GM10847 (cell line): ENCODE measurements around the gene PKN3.
A peak's percentile ranks its signal among the peaks of the same experiment; 100 is the strongest.

Experiments used
- POLR2A ChIP-seq: IDR thresholded peaks from 2 replicates; pipeline ENCODE4 v1.6.1; 2011; ENCODE audit not compliant: insufficient read length; ENCODE audit errors: extremely low read depth

Gene PKN3

DNA sequence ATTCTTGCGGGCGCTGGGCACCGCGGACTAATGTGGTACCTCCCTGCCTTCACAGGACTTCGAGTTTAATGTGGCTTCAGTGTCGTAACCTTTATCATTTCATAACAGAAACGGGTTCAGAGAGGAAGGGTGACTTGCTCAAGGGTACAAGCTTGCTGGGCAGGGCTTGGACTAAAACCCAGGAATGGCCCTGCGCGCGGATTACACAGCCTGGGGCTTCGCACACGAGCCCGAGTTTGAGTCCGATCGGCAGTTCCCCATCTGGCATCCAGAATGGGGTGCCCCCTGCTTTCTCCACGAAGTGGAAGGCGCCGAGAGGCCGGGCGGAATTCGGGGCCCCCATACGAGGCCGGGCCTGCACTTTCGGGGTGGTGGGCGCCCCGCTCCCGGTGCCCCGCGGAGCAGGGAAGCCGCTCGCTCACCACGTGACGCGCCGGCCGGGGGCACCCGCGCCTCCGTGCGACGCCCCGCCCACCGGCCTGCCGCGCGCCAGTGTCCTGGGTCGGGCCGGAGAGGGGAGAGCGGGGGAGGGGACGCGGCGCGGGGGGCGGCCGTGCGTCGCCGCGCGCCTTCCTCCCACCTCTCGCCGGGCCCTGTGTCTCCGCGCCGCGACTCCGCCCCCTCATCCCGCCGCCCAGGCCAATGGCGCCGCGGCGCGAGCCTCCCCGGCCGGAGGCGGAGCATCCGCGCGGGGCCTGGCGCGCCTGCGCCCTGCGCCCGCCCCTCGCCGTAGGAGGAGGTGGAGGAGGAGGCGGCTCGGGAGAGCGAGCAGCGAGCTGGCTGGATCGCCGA is 13.6 kb upstream of the PKN3 start, which contains the start of gene SET:
Gene SET (plus strand): TSS at position 722 of the 792 bp plus-strand sequence. CDS start 361 bp downstream, outside the sequence.
- TF ChIP-seq POLR2A: peak; percentile 83

DNA sequence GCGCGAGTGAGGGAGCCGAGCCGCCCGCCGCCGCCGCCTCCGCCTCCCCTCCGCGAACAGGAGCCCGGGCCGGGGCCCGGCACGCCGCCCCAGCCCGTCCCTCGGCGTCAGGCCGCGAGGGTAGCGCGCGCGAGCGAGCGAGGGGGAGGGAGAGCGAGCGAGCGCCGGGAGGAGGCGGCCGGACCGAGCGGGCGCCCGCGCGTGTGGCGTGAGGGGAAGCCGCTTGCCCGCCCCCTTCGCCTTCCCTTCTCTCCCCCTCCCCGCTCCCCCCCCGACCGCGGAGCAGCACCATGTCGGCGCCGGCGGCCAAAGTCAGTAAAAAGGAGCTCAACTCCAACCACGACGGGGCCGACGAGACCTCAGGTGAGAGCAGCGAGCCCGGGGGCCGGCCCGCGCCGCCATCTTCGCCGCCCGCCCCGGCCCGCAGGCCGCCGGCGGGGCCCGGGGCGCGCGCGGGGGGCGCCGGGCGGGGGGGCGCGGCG is 13.0 kb upstream of the PKN3 start:
- TF ChIP-seq POLR2A: no peak

DNA sequence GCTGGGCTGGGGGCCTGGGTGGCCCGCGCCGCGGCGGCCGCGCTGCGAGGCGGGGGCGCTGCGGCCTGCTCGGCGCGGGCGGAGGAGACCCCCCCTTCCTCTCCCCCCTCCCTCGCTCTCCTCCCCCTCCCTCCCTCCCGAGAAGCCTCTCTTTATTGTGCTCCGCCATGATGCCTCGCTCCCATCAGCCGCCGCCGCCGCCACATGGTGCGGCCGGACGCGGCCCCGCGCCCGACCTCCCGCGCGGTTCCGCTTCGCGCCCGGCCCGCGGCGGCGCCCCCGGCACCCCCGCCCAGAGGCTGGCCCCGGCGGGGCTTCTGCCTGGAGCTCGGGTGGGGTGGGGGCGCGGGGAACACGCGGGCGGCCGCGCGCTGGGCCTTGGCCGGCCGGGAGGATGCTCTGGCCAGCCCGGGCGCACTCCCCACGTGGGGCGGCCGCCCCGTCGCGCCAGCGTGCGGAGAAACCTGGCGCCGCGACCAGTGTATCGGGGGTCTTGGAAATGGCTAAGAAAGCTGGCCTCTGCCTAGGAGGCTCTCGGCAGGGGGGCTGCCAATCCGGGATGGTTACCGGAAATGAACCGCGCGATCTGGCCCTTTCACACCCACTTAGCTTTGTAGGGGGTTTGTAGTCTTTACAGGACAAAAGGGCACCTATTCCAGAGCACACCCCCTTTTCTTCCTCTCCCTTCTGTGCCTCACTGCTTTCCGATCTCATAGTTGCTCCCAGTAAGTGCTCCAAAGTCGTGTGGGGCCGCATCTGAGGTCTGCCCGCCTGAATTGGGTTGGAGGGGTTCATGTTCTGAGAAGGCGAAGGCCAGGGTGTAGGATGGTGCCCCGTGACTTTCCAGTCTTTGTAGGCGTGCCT is 12.3 kb upstream of the PKN3 start:
- peak; percentile 12 for TF ChIP-seq POLR2A

DNA sequence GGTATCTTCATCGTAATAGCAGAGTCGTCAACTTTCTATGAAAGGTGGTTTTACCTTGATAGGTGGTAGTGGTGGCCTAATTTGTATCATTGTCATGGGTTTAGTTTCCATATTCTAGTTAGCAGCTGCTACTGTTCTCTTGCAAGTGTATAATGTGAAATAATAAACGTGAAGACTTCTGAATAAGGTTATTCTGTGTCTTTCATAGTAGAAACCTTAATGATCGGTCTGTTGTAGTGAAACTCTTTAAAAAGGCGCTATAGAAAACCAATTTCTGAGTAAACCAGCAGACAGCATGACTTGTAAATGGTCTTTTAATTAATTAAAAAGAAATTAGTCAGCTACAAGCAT is 11.6 kb upstream of the PKN3 start:
- no peak for TF ChIP-seq POLR2A

DNA sequence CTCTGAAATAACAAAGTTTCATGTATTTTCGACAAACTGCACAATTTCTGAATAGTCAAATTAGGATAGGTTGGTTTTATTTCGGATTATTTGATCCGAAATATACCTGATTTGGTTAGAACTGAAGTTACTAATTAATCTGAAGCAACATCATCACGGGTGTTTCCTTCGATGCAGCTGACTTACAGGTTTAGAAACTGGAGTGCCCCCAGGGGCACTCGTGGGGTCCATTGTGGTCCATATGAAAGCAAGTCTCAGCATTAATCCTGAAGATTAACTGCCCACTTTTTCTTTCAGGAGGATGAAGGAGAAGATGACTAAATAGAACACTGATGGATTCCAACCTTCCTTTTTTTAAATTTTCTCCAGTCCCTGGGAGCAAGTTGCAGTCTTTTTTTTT is 8.0 kb upstream of the PKN3 start:
- no peak for TF ChIP-seq POLR2A

DNA sequence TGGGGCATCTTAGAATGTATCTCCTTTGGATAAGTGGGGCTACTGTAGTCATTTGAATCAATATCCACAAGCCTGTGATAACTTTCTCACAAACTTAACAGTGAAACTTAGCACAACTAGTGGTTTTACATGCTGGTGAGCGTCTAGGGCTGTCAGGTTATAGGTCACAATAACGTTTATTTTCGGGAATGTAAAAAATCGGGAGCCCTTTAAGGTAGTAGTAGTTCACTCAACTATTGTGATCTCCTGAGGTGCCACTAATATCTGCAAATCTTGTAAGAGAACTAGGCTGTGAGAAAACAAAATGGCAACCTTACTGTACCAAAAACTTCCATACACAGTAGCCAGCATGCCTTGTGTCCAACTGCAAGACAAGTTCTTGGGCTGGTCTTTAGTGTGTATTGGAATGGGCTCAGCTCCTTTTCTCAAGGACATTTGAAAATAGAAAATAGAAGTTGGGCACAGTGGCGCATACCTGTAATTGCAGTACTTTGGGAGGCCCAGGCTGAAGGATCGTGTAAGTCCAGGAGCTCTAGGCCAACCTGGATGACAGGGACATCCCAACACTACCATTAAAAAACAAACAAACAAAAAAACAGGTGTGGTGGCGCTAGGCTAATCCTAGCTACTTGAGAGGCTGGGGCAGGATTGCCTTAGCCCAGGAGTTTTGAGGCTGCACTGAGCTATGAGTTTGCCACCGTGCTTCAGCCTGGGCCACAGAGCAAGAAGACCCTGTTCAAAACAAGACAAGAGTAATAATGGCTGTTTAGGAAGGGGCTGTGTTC is 5.2 kb upstream of the PKN3 start:
- TF ChIP-seq POLR2A: no peak

DNA sequence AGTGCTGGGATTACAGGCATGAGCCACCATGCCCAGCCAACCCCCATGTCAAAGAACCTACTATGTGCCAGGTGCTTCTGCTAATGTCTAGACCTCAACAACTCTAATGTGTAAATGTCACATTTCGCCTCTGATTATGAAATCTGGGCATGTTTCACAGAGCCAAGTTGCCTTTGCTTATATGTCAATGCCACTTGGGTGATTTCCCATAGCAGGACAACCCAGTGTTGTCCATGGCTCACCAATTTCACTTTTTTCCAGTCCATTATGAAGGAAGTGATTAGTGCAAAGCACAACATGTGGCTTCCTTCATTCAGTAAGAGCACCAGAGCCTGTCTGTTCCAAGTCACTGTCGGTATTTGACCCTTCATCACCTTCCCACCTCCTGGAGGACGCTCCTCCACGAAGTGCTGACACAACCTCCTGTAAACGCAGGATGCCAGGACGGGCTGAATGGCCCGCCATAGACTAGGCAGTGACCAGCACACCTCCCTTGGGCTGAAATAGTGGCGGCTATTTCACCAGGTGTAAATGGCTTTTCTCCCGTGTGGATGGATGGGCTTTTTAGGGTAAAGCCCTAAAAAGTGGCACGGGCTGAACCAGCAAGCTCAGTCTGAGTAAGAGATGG is 962 bp upstream of the PKN3 start:
- TF ChIP-seq POLR2A: no peak

DNA sequence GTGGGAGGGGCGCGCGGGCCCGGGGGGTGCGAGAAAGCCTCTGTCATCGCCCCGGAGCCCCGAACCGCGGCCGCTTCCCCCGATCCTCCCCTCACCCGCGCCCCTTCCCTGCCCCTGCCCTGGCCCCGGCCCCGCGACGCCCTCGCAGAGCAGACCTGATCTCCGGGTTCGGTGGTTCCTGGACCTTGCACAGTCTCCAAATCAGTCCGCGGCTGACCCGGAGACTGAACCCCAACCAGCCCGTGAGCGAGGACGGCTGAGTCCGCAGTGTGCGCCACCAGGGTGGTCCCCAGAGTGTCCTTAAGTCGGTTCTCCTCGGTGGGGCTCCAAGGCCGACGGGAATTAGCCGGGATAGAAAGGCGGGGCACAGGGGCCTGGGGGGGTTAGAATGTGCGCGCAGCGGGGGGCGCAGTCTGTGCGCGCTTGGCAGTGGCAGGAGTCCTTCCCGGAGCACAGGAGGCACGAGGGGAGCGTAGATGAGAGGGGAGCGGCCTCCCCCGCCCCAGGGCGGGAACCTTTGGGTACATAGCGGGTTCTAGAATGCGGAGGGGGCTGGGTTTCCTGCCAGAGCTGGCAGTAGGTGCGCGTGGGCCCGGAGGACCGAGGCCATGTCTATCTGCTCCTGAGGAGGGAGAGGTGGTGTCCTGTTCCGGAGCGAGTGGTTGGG is 779 bp downstream of the PKN3 start:
- peak; percentile 16 for TF ChIP-seq POLR2A

DNA sequence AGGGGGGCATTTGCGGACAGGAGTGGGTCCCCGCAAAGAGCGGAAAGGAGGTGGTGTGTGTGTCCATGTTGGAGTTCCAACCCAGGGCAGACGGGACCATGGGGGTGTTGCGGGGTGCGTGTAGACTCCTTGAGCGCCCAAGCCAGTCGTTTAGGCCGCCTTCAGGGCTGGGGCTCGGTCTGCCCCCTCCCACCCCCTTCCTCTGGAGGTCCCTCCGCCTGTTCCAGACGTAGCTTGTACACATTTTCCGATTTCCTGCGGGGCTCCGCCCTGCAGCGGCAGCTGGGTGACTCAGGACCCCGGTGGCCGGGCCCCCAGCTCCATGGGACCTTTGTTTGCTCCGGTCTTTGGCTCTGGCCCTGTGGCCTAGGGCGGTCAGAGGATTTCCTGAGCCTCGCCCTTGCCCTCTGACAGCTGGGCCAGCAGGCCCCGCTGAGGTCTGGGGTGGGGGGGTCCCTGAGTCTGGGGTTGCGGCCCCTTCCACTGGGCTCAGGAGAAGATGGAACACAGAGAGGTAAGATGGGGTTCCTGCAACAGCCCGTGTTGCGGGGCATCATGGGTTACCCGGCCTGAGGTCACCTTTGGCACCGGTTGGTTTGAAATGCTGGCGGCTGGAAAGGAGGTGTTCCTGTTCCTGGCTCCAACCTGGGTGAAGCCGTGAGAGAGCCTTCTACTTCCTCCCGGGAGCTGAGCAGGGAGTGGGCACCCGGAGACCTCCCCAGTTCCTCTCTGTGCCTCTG is 1.5 kb downstream of the PKN3 start:
- TF ChIP-seq POLR2A: no peak

DNA sequence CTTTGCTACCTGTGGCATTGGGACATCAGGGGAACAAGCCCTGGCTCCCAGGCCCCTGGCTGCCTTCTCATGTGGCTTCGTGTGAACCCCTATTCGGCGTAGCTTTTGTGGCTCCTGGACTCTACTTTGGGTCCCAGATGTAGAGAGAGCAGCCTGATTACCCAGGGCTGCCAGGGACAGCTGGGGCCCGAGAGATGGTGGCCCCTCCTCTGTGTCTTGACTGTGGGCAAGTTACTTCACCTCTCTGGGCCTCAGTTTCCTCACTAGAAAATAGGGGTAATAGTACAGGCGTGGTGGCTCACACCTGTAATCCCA is 2.0 kb downstream of the PKN3 start:
- no peak for TF ChIP-seq POLR2A

DNA sequence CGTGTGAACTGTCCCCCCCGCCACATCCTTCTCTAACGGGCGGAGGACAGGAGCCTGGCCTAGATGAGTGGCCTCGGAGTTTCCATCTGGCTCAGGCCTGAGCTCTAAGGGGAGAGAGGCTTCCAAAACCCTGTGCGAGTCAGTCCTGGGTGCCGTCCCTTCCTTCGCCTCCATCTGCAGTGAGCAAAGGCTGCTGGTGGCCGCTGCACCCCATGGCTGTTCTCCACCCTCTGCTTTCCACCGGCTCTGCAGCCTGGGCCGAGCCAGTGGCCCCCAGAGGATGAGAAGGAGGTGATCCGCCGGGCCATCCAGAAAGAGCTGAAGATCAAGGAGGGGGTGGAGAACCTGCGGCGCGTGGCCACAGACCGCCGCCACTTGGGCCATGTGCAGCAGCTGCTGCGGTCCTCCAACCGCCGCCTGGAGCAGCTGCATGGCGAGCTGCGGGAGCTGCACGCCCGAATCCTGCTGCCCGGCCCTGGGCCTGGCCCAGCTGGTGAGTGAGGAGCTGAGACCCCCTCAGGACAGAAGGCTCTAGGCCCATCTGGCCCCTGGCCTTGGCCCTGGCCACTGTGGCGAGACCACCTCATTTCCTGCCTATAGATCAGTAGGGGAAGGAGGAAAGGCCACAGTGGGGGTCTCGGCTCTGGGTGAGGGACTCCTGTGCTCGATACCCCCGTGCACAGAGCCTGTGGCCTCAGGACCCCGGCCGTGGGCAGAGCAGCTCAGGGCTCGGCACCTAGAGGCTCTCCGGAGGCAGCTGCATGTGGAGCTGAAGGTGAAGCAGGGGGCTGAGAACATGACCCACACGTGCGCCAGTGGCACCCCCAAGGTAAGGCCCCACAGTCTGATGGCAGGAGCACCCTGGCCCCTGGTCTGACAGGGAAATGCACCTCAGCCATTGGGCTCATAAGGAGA is 3.0 kb downstream of the PKN3 start:
- TF ChIP-seq POLR2A: no peak

DNA sequence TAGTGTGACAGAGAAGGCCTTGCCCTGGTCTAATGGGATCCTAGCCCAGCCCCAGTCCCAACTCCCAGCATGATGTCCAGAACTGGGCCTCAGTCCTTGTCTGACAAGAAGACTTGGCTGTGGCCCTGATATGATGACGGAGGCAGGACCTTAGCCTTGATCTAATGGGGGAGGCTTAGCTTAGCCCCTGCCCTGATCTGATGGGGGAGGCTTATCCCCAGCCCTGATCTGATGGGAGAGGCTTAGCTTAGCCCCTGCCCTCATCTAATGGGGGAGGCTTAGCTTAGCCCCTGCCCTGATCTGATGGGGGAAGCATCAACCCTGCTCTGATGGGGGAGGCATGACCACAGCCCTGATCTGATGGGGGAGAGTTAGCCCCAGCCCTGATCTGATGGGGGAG is 3.7 kb downstream of the PKN3 start:
- no peak for TF ChIP-seq POLR2A

DNA sequence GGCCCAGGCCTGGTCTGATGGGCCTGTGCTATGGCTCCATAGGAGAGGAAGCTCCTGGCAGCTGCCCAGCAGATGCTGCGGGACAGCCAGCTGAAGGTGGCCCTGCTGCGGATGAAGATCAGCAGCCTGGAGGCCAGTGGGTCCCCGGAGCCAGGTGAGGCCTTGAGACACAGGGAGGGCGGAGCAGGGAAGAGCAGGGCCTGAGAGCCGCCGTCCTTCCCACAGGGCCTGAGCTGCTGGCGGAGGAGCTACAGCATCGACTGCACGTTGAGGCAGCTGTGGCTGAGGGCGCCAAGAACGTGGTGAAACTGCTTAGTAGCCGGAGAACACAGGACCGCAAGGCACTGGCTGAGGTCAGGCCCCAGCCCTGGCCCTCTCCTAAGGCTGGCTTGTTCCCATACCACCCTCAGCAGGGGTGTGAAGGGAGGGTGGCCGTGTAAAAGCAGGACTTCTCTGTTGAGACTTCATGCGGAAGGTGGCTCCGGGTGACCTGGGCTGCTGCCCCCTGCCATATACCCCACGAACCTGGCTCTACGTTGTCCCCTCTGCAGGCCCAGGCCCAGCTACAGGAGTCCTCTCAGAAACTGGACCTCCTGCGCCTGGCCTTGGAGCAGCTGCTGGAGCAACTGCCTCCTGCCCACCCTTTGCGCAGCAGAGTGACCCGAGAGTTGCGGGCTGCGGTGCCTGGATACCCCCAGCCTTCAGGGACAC is 4.5 kb downstream of the PKN3 start:
- TF ChIP-seq POLR2A: no peak

DNA sequence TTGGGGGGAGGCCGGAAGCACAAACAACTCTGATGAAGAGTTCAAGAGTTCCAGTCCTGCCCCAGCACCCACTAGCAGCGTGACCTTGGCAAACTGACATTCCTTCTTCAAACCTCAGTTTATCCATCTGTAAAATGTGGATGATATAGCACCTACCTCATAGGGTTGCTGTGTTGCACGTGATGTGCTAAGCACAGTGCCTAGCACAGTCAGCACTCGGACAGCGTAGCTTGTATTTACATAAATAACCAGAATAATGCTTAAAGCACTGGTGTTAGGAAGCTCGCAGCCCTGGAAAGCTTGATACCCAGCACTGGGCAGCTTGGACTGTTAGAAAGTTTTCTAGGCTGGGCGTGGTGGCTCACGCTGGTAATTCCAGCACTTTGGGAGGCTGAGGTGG is 5.1 kb downstream of the PKN3 start:
- TF ChIP-seq POLR2A: no peak
